DND-41 (cell line): ENCODE measurements around the gene QSER1.

Experiments
- ATAC-seq: fragments of 200-7000 bp; cut with Tn5 transposase; 3 replicates; pipeline ENCODE4 v1.9.1; 2021; ENCODE audit warnings: low read depth; ENCODE audit not compliant: insufficient read depth
- DNase-seq: peaks from one replicate; pipeline ENCODE4 v3.0.0-alpha.2; 2020
- H2AFZ ChIP-seq: 2 replicates; pipeline ENCODE4 v1.6.0; 2012; ENCODE audit warnings: low read depth, low read length
- H3K27ac ChIP-seq: 2 replicates; pipeline ENCODE4 v1.5.1; 2012; ENCODE audit warnings: low read length, inconsistent platforms
- H3K27me3 ChIP-seq: fragments of 200-600 bp; sonication (generic); 2 replicates; pipeline ENCODE4 v1.6.0; 2012; ENCODE audit warnings: low read length, mild to moderate bottlenecking, inconsistent platforms; ENCODE audit not compliant: insufficient read depth, poor library complexity
- H3K36me3 ChIP-seq: 2 replicates; pipeline ENCODE4 v1.5.1; 2012; ENCODE audit warnings: low read length, inconsistent platforms; ENCODE audit not compliant: insufficient read depth
- H3K4me1 ChIP-seq: 2 replicates; pipeline ENCODE4 v1.5.1; 2012; ENCODE audit warnings: mild to moderate bottlenecking, low read length; ENCODE audit not compliant: insufficient read depth
- H3K4me2 ChIP-seq: 2 replicates; pipeline ENCODE4 v1.6.0; 2012; ENCODE audit warnings: mild to moderate bottlenecking, moderate library complexity, low read length, inconsistent platforms; ENCODE audit not compliant: insufficient read depth
- H3K4me3 ChIP-seq, 2 experiments: fragments of 200-600 bp in 1 of 2; shearing (Covaris generic) in 1 of 2; 2 replicates each; pipeline ENCODE4 v1.5.1; 2012 to 2016; ENCODE audit warnings: inconsistent platforms in 2 of 2, low read length in 2 of 2, mild to moderate bottlenecking in 2 of 2, low read depth in 1 of 2, moderate library complexity in 1 of 2
- H3K79me2 ChIP-seq: 2 replicates; pipeline ENCODE4 v1.6.0; 2012; ENCODE audit warnings: low read length, inconsistent platforms; ENCODE audit not compliant: insufficient read depth
- H3K9ac ChIP-seq: 2 replicates; pipeline ENCODE4 v1.6.0; 2012; ENCODE audit warnings: low read depth, mild to moderate bottlenecking, inconsistent platforms, low read length, moderate library complexity
- H3K9me3 ChIP-seq: 2 replicates; pipeline ENCODE4 v1.5.1; 2012; ENCODE audit warnings: low read length, moderate library complexity, mild to moderate bottlenecking, inconsistent platforms; ENCODE audit not compliant: insufficient read depth, severe bottlenecking
- H4K20me1 ChIP-seq: 2 replicates; pipeline ENCODE4 v1.6.0; 2012; ENCODE audit warnings: low read length; ENCODE audit not compliant: insufficient read depth
- EZH2 ChIP-seq: IDR thresholded peaks from 3 replicates; pipeline ENCODE4 v1.6.1; 2012; ENCODE audit warnings: borderline replicate concordance, low read depth, mild to moderate bottlenecking, moderate library complexity, low read length, inconsistent platforms; ENCODE audit not compliant: severe bottlenecking
- TF ChIP-seq, protein P1 (sequence below): IDR thresholded peaks from 2 replicates; pipeline ENCODE4 v1.5.1; 2012; ENCODE audit warnings: borderline replicate concordance, low read length, moderate library complexity, mild to moderate bottlenecking; ENCODE audit not compliant: poor library complexity, severe bottlenecking; ENCODE audit errors: extremely low read depth

Gene QSER1

DNA sequence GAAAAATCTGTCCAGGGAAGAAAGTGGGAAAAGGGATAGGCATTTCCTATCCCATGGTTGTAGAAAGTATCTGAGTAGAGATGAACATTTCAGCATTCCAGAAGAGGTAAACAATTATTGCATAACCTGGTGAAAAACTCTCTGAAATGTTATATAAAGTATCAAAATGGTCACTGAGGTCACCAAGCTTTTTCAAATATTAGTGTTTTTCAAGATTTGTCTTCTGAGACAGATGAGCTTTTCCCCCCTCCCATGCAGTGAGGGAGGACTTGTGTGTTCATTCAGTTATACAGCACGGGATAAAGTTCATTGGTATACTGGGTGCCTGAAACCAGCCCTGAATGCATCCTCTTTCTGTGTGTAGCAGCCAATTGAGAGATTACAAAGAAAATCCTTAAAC, 121.1 kb downstream of the QSER1 start:
- no peak for DNase-seq
- no peak overlapping the region for H3K27ac ChIP-seq
- H3K9ac ChIP-seq, result no peak overlapping the region
- no peak overlapping the region for H2AFZ ChIP-seq
- no peak overlapping the region for H3K4me2 ChIP-seq
- peaks cover 24% of the 10 kb centered on the region for H3K4me1 ChIP-seq
- H3K4me3 ChIP-seq, result no peak overlapping the region
- TF ChIP-seq EZH2, result no peak
- TF ChIP-seq, protein P1, sequence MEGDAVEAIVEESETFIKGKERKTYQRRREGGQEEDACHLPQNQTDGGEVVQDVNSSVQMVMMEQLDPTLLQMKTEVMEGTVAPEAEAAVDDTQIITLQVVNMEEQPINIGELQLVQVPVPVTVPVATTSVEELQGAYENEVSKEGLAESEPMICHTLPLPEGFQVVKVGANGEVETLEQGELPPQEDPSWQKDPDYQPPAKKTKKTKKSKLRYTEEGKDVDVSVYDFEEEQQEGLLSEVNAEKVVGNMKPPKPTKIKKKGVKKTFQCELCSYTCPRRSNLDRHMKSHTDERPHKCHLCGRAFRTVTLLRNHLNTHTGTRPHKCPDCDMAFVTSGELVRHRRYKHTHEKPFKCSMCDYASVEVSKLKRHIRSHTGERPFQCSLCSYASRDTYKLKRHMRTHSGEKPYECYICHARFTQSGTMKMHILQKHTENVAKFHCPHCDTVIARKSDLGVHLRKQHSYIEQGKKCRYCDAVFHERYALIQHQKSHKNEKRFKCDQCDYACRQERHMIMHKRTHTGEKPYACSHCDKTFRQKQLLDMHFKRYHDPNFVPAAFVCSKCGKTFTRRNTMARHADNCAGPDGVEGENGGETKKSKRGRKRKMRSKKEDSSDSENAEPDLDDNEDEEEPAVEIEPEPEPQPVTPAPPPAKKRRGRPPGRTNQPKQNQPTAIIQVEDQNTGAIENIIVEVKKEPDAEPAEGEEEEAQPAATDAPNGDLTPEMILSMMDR, result no peak
- no peaks in the 10 kb centered on the region for H3K79me2 ChIP-seq
- no peaks in the 10 kb centered on the region for H4K20me1 ChIP-seq
- H3K9me3 ChIP-seq, result no peaks in the 10 kb centered on the region
- H3K36me3 ChIP-seq, result no peaks in the 10 kb centered on the region
- H3K27me3 ChIP-seq, result no peaks in the 10 kb centered on the region
- no peak for ATAC-seq

DNA sequence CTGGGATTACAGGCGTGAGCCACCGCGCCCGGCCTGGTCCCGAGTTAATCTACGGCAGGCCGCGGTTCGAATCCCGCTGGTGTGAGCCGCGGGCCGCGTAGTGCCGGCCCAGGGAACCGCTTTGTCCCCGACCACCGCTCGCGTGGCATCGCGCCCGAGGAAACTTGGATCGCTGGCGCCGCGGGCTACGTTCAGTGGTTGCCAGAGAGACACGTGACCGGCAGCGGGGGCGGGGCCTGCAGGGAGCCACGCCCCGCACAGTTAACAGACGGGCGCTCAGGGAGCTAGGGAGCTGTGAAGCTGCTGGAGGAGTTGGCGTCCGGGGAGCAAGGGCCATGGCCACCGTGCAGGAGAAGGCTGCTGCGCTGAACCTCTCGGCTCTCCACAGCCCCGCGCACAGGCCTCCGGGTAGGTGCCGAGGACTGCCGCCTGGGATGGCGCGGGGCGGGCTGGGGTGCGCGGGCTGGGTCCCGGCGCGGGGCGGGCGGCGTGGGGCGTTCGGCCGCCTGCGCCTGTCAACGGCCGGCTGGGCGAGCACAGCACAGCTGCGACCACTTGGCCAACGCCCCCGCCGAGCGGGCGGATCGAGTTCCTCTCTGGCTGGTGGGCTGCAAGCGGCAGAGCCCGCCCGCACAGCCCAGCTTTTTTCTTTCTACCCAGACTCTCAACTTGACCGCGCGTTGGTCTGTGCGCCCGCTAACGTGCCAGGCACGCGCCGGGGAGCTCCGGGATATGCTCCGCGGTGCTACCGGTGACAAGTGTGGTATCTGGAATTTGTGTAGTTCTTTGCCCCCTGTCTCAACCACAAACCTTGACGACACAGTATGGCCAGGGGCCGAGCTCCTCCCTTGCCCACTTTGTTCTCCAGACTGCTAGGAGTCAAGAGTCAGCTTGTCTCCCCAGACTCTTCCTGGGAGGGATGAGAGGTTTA, 123.3 kb downstream of the QSER1 start, which contains the start of gene DEPDC7:
Gene DEPDC7, plus strand, starts transcription at position 258 of the 931 bp plus-strand sequence. Its CDS starts 78 bp downstream, at position 336.
- ATAC-seq, result no peak
- no peak within 1 kb of the TSS for H3K4me2 ChIP-seq
- H3K79me2 ChIP-seq, result no peaks in the 10 kb centered on the region
- H3K4me1 ChIP-seq, result peaks cover 19% of the 10 kb centered on the region
- no peaks in the 10 kb centered on the region for H3K27me3 ChIP-seq
- no peaks in the 10 kb centered on the region for H3K9me3 ChIP-seq
- no peaks in the 10 kb centered on the region for H3K36me3 ChIP-seq
- no peaks in the 10 kb centered on the region for H4K20me1 ChIP-seq
- no peak within 1 kb of the TSS for H3K27ac ChIP-seq
- DNase-seq, result no peak
- no peak within 1 kb of the TSS for H3K4me3 ChIP-seq
- H2AFZ ChIP-seq, result no peak within 1 kb of the TSS
- no peak for TF ChIP-seq EZH2
- TF ChIP-seq, protein P1, result no peak
- no peak within 1 kb of the TSS for H3K9ac ChIP-seq

DNA sequence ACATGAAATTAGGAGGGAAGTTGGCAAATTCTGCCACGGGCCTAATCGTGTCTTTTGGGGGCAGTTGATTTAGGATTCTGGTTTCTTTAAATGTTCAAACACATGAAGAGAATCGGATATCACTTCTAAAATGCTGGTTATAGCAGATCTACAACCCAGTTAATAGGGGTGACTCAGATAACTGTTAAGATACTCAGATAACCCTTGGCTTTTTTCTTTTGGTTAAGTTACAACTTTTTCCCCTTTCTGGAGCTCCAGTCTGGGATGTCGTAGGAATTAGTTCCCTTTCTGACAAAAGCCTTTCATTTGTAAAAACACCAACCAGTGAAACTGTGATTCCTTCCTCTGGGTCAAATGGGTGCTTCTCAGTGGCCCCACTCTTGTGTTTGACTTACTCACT, 124.0 kb downstream of the QSER1 start:
- H3K9ac ChIP-seq, result no peak overlapping the region
- H3K4me1 ChIP-seq, result peaks cover 11% of the 10 kb centered on the region
- no peak overlapping the region for H3K4me2 ChIP-seq
- no peaks in the 10 kb centered on the region for H4K20me1 ChIP-seq
- TF ChIP-seq, protein P1, result no peak
- TF ChIP-seq EZH2, result no peak
- H3K27me3 ChIP-seq, result no peaks in the 10 kb centered on the region
- no peaks in the 10 kb centered on the region for H3K9me3 ChIP-seq
- no peaks in the 10 kb centered on the region for H3K79me2 ChIP-seq
- ATAC-seq (no peak), DNase-seq (no peak)
- H3K4me3 ChIP-seq, result no peak overlapping the region
- no peaks in the 10 kb centered on the region for H3K36me3 ChIP-seq
- no peak overlapping the region for H3K27ac ChIP-seq
- no peak overlapping the region for H2AFZ ChIP-seq
